ENCODE measurements around the gene SEMA4G.

The SEMA4G gene

DNA sequence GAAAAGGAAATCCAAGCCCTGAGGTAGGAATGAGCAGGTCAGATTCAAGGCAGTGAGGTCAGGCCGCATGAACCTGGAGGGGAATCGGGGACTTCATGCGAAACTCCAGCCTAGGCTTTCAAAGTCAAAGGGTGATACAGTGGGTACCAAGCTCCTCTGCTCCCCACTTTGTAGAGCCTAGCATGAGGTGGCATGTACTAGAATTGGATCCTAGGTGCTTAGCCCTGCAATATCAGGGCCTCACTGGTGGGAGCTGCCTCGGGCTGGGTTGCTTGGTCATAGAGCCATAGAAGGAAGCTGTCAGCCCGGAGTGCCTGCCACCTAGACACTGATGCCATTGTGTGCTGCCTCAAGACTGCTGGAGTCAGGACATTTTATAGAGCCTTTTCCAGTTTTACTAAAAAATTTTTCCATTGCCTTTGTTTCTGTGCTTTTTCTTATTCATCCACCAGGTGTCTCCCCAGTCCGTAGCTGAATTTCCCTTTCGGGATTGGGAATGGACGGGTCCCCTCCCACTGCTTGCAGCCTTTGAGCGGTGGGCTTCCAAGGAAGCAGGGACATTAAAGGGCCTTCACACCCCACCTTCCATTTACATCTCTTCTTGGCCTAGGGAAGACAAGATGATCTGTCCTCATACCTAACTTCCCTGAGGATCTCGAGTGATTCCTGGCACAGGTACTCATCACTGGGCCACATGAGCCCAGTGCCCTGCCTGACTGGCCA lies 24.8 kb downstream of the SEMA4G start:
- DNase-seq, result no peak

GRCh38 chr10:100995181-100995580 lies 25.9 kb downstream of the SEMA4G start:
- DNase-seq, result no peak

DNA sequence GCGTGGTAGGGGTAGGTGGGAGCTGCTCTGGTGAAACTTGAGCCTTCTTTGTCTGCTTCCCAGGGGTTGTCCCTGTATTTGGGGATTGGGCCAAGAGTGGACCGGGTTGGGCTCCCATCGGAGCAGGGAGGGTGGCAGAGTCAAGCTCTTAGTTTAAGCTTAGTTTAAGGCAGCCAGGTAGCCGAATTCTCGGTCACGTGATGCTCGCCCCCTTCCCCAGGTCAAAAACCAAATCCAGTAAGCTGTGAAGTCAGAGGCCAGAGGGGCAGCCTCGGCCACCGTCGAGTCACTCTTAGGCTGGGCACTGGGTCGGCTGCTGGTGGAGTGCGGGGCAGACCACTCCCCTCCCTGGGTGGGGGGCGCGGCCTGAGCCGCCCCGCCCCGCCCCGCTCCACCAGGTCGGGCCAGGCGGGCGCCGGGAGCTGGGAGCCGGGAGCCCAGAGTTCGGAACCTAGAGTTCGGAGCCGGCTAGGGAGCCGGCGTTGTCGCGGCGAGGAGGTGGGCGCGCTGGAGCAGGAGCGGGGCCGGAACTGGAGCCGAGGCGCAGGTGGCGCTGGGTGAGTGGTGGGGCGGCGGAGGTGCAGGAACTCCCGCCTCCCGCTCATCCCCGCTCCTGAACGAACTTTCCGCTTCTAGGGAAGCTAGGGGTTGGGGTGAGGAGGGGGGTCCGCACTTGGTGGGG lies 27.5 kb downstream of the SEMA4G start:
- no peak for DNase-seq

DNA sequence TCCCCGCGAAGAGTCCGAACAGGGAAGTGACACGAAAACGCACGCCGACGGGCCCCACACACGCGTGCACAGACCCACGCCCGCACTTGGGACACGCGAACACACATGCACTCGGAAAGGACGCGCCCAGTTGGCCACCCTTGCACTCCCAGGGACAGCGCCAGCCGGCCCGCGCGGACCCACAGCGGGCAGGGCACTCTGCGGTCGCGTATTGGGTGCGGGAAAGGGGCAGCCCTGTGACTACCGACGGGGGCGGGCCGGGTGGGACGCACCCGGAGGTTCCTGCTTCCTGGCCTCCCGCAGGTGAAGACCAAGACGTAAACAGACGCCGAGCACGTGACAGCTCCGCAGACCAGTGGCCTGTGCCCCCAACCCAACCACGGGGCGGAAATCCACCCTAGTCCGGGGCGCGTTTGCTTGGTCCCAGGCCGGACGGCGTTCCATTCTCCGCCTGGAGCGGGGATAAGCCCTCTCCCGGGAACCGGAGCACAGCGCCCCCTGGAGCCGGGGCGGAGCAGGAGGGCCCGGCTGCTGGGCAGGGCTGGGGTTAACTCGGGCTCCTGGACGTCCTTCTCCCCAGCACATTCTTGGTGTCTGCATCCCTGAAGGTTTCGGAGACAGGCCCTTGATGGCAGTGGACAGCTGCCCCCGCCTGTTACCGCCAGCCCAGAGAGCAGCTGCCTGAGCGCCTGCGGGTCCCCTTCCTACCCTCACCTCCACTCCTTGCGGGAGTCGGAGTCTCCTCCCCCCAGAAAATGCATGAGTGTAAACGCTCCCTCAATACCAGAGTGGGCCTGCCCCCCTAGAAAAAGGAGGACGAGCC lies 28.3 kb downstream of the SEMA4G start:
- peak in 1 of 2 donors; percentile 63 for DNase-seq

DNA sequence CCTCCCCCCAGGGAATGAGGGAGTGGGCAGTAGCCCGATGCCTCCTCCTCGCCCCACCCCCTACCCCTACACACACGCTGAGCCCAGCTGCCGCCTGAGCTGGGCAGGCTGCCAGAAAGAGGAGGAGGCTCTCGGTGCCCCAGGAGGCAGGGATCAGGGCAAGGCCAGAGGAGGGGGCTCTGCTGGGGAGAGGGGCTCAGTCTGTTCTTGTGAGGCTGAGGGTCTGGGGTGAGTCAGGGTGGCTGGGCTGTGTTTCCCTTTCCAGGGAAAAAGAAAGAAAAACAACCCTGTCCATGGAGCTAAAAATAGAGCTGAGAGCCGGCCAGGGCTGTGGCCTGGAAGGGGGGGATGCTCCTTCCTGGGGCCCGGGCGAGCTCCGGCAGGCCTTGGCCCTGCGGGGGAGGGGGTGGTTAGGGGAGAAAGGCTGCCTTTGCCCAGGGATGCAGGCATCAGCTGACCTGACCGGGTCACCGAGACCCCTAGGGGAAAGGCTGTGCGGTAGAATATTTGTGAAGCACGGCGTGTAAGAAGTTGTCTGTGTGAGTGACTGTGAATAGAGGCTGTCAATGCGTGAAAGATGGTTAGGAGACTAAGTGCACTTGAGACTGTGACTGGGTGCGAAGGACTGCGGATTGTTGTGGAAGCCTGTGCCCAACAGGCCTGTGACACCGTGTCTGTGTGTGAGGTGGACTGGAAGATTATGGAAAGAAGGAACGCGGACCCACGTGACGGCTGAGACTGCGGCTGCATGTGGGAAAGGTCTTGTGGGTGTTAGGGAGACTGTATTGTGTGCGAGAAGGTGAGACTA lies 29.1 kb downstream of the SEMA4G start:
- DNase-seq, result peak in 1 of 2 donors; percentile 64

DNA sequence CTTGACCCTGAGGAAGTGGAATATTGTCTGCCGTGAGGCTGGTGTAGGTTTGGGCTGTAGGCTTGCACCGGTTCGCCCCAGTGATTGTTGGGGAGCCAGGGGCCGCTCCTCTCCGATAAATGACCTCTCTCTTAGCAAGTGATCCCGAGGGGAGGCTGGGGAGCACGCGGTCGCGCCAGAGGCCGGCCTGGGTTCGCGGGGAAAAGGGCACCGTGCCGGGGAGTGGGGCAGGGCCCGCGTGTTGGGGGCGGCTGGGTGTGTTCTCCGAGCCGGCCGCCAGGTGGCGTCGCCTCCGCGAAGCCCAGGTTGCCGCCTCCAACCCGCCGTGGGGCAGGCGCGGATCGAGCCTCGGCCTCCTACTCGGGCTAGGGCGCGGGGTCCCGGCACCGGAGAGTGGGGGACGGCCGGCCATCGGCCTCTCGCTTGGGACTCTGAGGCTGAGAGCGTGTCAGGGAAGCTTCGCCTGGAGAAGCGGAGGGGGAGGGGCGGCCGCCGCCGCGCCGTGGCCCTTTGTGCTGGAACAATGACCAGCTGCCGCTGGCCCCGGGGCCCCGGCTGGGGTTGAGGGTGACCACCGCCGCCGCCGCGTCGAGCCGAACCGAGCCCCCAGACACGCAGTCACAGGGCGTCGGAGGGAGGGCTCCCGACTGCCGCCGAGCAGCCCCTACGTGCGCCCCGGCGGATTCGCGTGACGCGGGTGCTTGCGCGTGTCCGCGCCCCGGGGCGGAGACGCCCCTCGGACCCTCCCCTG lies 29.9 kb downstream of the SEMA4G start:
- DNase-seq, result peak in 1 of 2 donors; percentile 81

DNA sequence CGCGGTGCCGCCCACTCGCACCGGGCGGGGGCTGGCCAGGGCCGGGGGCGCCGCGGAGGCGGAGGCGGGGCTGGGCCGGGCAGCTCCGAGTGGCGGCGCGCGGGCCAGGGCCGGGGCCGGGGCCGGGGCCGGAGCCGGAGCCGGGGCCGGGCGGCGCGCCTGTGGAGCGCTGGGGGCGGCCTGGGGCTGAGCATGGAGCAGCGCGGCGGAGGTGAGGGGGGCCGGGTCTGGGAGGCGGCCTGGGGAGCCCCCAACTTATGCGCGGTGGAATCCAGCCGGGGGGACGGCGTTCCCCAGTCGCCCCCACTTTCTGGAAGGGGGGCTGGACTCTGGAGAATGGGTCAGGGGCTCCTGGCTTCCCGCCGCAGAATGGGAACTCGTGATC lies 30.4 kb downstream of the SEMA4G start, which contains the start of gene LZTS2:
Gene LZTS2, plus strand, starts transcription at position 67 of the 385 bp plus-strand sequence. CDS start 2,731 bp downstream, outside the sequence.
- no peak for DNase-seq

- no peak for DNase-seq
These were observed 31.0 kb downstream of the SEMA4G start for GRCh38 chr10:101000127-101000914.

GRCh38 chr10:101000915-101001658 lies 31.8 kb downstream of the SEMA4G start:
- no peak for DNase-seq

DNA sequence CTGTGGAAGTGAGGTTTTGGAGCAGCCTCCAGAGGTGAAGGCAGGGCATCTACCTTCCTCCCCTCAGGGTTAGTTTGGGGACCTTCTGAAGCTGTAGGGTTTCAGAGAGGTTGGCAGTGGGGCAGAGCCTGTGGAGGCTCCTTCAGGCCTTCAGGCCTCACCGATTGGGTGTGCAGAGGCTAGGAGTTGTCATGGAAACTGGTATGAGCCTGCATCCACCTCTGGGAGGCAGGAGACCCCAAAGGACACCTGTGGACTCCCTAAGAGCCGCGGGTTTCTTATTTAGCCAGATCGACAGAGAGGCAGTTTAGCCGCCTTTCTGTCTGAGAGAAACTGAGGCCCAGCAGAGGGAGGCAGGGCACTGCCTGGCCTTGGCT lies 32.3 kb downstream of the SEMA4G start:
- DNase-seq, result no peak

DNA sequence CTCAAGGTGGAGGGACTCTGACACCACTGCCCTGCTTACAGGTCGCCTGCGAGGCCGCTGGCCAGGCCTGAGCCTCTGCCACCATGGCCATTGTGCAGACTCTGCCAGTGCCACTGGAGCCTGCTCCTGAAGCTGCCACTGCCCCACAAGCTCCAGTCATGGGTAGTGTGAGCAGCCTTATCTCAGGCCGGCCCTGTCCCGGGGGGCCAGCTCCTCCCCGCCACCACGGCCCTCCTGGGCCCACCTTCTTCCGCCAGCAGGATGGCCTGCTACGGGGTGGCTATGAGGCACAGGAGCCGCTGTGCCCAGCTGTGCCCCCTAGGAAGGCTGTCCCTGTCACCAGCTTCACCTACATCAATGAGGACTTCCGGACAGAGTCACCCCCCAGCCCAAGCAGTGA lies 33.2 kb downstream of the SEMA4G start:
- no peak for DNase-seq

GRCh38 chr10:101003639-101004206 lies 34.4 kb downstream of the SEMA4G start:
- no peak for DNase-seq

DNA sequence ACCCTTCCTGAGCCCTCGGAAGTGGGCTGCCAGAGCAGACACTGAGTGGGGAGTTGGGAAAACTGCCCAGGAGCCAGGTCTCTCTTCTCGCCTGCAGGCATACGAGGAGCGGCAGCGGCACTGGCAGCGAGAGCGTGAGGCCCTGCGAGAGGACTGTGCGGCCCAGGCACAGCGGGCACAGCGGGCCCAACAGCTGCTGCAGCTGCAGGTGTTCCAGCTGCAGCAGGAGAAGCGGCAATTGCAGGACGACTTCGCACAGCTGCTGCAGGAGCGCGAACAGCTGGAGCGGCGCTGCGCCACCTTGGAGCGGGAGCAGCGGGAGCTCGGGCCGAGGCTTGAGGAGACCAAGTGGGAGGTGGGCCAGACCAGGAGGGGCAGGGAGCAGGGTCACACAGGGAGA lies 36.1 kb downstream of the SEMA4G start:
- DNase-seq, result no peak

DNA sequence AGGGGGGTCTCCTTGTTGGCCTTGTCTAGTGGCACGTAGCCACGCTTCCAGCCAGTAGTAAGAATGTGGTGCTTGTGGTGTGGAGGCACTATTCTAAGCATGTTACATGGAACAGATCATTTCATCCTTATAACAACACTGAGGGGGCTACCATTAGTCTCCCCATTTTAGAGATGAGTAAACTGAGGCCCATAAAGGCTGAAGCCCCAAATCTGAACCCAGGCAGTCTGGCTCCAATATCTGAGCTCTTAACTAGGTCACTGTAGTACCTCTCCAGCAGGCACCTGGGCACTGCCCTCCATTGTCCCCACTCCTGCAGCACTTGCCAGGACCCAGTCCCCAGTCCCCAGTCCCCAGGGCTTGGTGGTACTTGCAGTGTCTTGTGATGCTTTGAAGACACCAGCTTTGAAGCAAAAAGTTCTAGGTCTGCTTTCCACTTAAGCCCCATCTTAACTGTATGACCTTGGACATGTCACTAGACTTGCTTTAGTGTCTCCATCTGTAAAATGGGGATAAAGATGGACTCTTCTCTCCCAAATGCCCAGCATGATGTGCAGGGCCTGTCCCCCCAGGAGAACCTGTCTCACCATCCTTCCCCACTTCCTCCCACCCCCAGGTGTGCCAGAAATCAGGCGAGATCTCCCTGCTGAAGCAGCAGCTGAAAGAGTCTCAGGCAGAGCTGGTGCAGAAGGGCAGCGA lies 36.7 kb downstream of the SEMA4G start:
- no peak for DNase-seq

DNA sequence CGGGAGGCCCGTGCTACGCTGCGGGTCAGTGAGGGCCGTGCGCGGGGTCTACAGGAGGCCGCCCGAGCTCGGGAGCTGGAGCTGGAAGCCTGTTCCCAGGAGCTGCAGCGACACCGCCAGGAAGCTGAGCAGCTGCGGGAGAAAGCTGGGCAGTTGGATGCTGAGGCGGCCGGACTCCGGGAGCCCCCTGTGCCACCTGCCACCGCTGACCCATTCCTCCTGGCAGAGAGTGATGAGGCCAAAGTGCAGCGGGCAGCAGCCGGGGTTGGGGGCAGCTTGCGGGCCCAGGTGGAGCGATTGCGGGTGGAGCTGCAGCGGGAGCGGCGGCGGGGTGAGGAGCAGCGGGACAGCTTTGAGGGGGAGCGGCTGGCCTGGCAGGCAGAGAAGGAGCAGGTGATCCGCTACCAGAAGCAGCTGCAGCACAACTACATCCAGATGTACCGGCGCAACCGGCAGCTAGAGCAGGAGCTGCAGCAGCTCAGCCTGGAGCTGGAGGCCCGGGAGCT lies 37.3 kb downstream of the SEMA4G start:
- no peak for DNase-seq

DNA sequence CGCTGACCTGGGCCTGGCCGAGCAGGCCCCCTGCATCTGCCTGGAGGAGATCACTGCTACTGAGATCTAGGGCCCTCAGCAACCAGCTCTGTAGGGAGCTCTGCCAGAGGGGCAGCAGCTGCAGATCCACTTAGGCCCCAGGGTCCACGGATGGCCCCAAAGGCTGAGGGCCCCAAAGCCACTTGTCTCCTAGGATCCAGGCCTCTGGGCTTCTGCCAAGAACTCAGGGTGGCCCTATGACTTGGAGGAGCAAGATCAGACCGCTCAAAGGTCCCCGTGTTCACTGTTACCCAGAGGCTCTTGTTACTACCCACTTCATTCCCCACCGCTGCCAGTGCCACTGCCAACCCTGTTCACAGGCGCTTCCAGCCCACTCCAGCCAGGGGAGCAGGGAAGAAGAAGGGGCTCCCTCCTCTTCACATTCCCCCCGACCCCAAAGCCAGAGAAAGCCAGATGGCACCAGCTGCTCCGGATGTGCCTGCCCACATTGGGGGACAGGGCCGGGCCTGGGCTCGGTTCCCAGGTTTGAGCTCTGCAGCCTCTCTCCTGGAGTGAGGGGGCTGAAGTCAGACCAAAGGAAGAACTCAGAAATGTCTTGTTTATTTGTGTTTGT lies 37.9 kb downstream of the SEMA4G start:
- no peak for DNase-seq

GRCh38 chr10:101007915-101008822 lies 38.9 kb downstream of the SEMA4G start:
- DNase-seq, result no peak

Data from bone marrow (tissue), 2 donors.